ENCODE data around the gene OLIG2. TPM values are rescaled to one million over a fixed set of nuclear protein-coding genes. Genes with fewer than 3 reads are reported as not detected.

Gene OLIG2
- total and polyA plus RNA-seq, 7 donors: not detected

DNA sequence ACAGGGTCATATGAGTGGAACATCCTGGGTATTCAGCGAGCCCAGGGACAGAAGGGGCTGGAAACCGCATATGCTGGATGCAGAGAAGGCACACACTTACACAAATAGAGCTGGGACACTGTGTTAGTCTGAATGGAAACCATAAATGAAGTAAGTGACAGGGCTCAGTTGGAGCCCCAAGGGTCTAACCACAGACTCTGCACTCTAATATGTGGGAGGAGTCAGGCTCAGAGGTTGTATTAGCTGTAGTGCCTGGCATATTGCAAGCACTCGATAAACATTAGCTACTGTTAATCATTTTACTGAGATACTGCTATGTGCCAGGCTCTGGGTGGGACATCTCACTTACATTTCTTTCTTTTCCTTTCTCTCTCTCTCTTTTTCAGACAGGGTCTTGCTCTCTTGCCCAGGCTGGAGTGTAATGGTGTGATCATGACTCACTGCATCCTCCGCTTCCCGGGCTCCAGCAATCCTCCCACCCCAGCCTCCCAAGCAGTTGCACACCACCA lies 37.7 kb downstream of the OLIG2 start:
- 81 to 84% methylated on average over 5 of the region's 5 CpGs for WGBS, 2 donors
- Histone ChIP-seq H3K27me3 (peaks cover 11 to 84% (median 33%) of the 10 kb centered on the region in 3 donors), H3K27ac (no peak overlapping the region), H3K4me1 (no peaks in the 10 kb centered on the region), H3K4me3 (no peak overlapping the region), H3K36me3 (no peaks in the 10 kb centered on the region), H3K9me3 (no peaks in the 10 kb centered on the region)
- TF ChIP-seq POLR2AphosphoS5 (IDR thresholded peaks at IDR 0.05) (no peak), POLR2A (IDR thresholded peaks at IDR 0.05) (no peak)
- no peak for DNase-seq
- intact Hi-C loops (cut with DNase I): no loop called here

DNA sequence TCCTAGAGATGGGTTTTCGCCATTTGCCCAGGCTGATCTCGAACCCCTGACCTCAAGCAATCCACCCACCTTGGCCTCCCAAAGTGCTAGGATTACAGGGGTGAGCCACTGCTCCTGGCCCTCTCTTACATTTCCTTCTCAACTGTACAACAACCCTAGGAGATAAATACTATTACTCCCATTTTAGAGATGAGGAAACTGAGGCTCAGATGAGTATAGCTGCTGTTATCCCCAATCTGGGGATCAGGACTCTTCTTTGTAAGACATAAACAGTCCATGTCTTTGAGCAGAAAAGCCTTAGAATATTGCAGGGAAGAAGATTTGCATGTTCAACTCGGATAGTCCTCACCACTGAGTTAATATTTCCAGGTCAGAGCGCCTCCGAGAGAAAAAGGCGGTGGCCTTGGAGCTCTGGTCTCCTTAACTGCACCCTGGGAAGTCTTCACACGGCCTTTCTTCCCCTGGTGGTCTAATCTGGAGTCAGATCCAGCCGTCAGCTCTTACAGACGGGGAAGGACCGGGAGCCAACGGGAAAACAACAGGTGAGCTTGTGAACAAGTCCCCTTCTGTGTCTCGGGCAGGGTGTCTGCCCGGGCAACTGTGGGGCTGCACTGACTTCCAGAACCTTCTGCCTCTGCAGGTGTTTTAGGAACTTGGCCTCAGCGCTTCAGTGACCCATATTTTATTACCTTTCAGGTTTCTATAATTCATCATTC lies 38.3 kb downstream of the OLIG2 start:
- no peaks in the 10 kb centered on the region for H3K36me3 ChIP-seq
- no peaks in the 10 kb centered on the region for H3K4me1 ChIP-seq
- no peak overlapping the region for H3K4me3 ChIP-seq
- DNase-seq: no peak
- intact Hi-C loops (cut with DNase I): no loop called here
- no peak overlapping the region for H3K27ac ChIP-seq
- no peak for TF ChIP-seq POLR2AphosphoS5 (IDR thresholded peaks at IDR 0.05)
- TF ChIP-seq, protein P1, sequence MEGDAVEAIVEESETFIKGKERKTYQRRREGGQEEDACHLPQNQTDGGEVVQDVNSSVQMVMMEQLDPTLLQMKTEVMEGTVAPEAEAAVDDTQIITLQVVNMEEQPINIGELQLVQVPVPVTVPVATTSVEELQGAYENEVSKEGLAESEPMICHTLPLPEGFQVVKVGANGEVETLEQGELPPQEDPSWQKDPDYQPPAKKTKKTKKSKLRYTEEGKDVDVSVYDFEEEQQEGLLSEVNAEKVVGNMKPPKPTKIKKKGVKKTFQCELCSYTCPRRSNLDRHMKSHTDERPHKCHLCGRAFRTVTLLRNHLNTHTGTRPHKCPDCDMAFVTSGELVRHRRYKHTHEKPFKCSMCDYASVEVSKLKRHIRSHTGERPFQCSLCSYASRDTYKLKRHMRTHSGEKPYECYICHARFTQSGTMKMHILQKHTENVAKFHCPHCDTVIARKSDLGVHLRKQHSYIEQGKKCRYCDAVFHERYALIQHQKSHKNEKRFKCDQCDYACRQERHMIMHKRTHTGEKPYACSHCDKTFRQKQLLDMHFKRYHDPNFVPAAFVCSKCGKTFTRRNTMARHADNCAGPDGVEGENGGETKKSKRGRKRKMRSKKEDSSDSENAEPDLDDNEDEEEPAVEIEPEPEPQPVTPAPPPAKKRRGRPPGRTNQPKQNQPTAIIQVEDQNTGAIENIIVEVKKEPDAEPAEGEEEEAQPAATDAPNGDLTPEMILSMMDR (IDR thresholded peaks at IDR 0.05): no peak
- TF ChIP-seq EP300 (IDR thresholded peaks at IDR 0.05): no peak
- no peak for TF ChIP-seq POLR2A (IDR thresholded peaks at IDR 0.05)
- peaks cover 0 to 3% (median under 1%) of the 10 kb centered on the region in 4 donors for H3K9me3 ChIP-seq
- 27 to 61% methylated on average over 14 of the region's 14 CpGs for WGBS, 2 donors
- peaks cover 17 to 91% (median 39%) of the 10 kb centered on the region in 3 donors for H3K27me3 ChIP-seq

DNA sequence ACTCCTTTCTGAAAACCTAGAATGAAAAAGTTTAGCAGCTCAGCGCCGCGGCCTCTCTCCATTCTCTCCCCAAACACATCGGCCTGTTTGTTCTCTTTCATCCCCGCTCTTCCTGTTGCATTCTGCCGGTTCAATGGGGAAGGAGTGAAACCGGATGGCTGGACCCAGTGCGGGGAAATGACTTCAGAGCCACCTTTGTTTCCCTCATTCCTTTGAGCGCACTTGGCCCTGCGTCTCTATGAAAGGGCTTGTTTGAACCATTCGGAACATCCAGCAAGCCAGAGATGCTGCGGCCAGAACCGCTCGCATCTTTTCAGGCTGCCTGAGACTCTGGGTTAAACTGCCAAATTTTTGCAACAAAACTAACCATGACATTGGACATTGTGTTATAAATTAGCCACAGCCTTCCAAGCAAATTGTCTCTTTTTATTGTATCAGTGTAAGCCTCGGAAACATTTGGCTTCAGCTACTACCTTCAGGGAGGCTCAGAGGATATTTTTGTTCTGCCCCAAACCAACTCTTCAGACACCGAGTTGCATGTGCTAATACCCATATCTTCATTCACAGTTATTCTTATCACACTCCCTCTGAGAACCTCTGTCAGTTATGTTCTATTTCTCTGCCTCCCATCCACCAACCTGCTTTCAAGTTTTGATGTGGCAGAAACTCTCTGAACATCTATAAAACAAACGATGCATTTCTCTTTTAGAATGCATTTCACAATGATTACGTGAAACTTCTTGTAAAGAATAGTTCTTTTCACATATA lies 39.1 kb downstream of the OLIG2 start:
- H3K4me3 ChIP-seq: no peak overlapping the region
- WGBS, 2 donors: 37 to 49% methylated on average over 18 of the region's 18 CpGs
- no peak for DNase-seq
- intact Hi-C loops (cut with DNase I): no loop called here
- peaks cover 0 to 5% (median 2%) of the 10 kb centered on the region in 4 donors for H3K9me3 ChIP-seq
- no peak overlapping the region for H3K27ac ChIP-seq
- peaks cover 23 to 92% (median 47%) of the 10 kb centered on the region in 3 donors for H3K27me3 ChIP-seq
- peaks cover 0 to 3% (median 1%) of the 10 kb centered on the region in 4 donors for H3K4me1 ChIP-seq
- H3K36me3 ChIP-seq: no peaks in the 10 kb centered on the region
- TF ChIP-seq, protein P1 (IDR thresholded peaks at IDR 0.05): no peak
- no peak for TF ChIP-seq EP300 (IDR thresholded peaks at IDR 0.05)
- no peak for TF ChIP-seq POLR2A (IDR thresholded peaks at IDR 0.05)

DNA sequence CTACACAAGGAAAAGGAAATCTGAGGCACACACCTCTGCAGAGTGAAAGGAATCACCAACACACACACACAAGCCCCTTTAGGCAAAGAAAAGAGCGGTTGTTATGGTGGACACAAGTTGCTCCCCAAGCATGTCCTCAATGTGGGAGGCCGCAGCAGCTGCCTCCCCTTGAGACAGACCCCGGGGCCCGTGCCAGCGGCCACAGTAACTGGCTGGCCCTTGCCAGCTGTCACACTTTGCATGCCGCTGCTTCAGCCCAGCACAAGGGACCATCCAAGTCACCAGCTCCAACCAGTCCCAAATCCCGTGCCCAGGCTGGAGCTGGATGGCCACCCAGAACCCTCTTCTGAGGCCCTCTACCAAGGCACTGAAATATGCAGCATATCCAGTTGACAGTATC lies 41.3 kb downstream of the OLIG2 start:
- no peak overlapping the region for H3K27ac ChIP-seq
- intact Hi-C loops (cut with DNase I): no loop called here
- peaks cover 0 to 24% (median 22%) of the 10 kb centered on the region in 4 donors for H3K4me1 ChIP-seq
- TF ChIP-seq POLR2A (IDR thresholded peaks at IDR 0.05): no peak
- TF ChIP-seq EP300 (IDR thresholded peaks at IDR 0.05): no peak
- TF ChIP-seq POLR2AphosphoS5 (IDR thresholded peaks at IDR 0.05): no peak
- TF ChIP-seq, protein P1 (IDR thresholded peaks at IDR 0.05): no peak
- peaks cover 0 to 5% (median 2%) of the 10 kb centered on the region in 4 donors for H3K9me3 ChIP-seq
- H3K4me3 ChIP-seq: no peak overlapping the region
- WGBS, 2 donors: 87 to 88% methylated on average over 7 of the region's 7 CpGs
- H3K36me3 ChIP-seq: no peaks in the 10 kb centered on the region
- DNase-seq: no peak
- H3K27me3 ChIP-seq: peaks cover 44 to 96% (median 63%) of the 10 kb centered on the region in 3 donors

DNA sequence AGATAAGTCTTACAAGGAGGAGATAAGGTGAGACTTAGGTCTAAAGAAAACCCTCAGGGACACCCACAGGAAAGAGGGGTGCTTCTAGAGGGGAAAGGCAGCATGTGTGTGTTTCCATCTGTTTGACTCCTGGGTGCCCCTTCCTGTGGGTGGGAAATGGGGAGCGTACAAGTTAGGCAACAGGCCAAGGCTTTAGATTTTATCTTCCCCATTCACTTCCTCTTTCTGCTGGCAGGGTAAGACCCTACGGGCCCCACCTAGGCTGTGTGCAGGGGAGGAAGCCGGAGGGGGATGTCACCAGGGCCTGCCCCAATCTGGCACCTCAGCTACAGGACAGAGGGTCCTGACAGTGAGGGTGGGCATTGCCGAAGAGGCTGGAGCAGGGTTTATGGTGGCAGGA lies 41.7 kb downstream of the OLIG2 start:
- Histone ChIP-seq H3K9me3 (peaks cover 0 to 5% (median 2%) of the 10 kb centered on the region in 4 donors), H3K27ac (no peak overlapping the region), H3K4me1 (peaks cover 0 to 25% (median 24%) of the 10 kb centered on the region in 4 donors), H3K27me3 (peaks cover 44 to 99% (median 68%) of the 10 kb centered on the region in 3 donors), H3K36me3 (no peaks in the 10 kb centered on the region), H3K4me3 (no peak overlapping the region)
- intact Hi-C loops (cut with DNase I): no loop called here
- TF ChIP-seq POLR2A (IDR thresholded peaks at IDR 0.05): no peak
- no peak for TF ChIP-seq EP300 (IDR thresholded peaks at IDR 0.05)
- TF ChIP-seq POLR2AphosphoS5 (IDR thresholded peaks at IDR 0.05): no peak
- TF ChIP-seq, protein P1 (IDR thresholded peaks at IDR 0.05): no peak
- no peak for DNase-seq
- 46 to 51% methylated on average over 4 of the region's 4 CpGs for WGBS, 2 donors
